GM18511 (cell line): ENCODE results near the gene EYA2.
"Not testable (repeated sequence)": the region's sequence is repeated elsewhere in the genome, so short reads cannot be mapped to it uniquely, and the experiment has no call there.

Experiments
- ATAC-seq: cut with Tn5 transposase; IDR thresholded peaks from one replicate; pipeline ENCODE4 v1.9.1; 2021; ENCODE audit warnings: mild to moderate bottlenecking, moderate library complexity; ENCODE audit not compliant: unreplicated experiment

The EYA2 gene

GRCh38 chr20:47160992-47161391, 266.3 kb downstream of the EYA2 start:
- no peak for ATAC-seq

GRCh38 chr20:47161411-47161810, 266.8 kb downstream of the EYA2 start:
- ATAC-seq: no peak

- no peak for ATAC-seq
Measured at GRCh38 chr20:47164140-47164539, 269.5 kb downstream of the EYA2 start.

GRCh38 chr20:47165376-47165865, 270.8 kb downstream of the EYA2 start:
- no peak for ATAC-seq

GRCh38 chr20:47167846-47168245, 273.2 kb downstream of the EYA2 start:
- ATAC-seq: no peak

- no peak for ATAC-seq
Measured at GRCh38 chr20:47172579-47172978, 277.9 kb downstream of the EYA2 start.

GRCh38 chr20:47173596-47174216, 279.1 kb downstream of the EYA2 start:
- no peak for ATAC-seq

- ATAC-seq: no peak
Measured at GRCh38 chr20:47174456-47175243, 280.0 kb downstream of the EYA2 start.

GRCh38 chr20:47175493-47175892, 280.9 kb downstream of the EYA2 start:
- ATAC-seq: no peak

GRCh38 chr20:47176217-47176616, 281.6 kb downstream of the EYA2 start:
- not testable (repeated sequence) for ATAC-seq

GRCh38 chr20:47178277-47178676, 283.6 kb downstream of the EYA2 start:
- ATAC-seq: no peak

- no peak for ATAC-seq
Measured at GRCh38 chr20:47178851-47179250, 284.2 kb downstream of the EYA2 start.

GRCh38 chr20:47179267-47179666, 284.6 kb downstream of the EYA2 start:
- no peak for ATAC-seq

- ATAC-seq: no peak
Measured at GRCh38 chr20:47181056-47181862, 286.6 kb downstream of the EYA2 start.

- ATAC-seq: no peak
Measured at GRCh38 chr20:47183367-47183766, 288.7 kb downstream of the EYA2 start.

GRCh38 chr20:47187450-47188195, 293.0 kb downstream of the EYA2 start:
- no peak for ATAC-seq

GRCh38 chr20:47188540-47188939, 293.9 kb downstream of the EYA2 start:
- ATAC-seq: no peak

- no peak for ATAC-seq
Measured at GRCh38 chr20:47189060-47189459, 294.4 kb downstream of the EYA2 start.

- ATAC-seq: no peak
Measured at GRCh38 chr20:47191074-47191673, 296.5 kb downstream of the EYA2 start.

GRCh38 chr20:47191956-47192355, 297.3 kb downstream of the EYA2 start:
- no peak for ATAC-seq
